Measurements from ENCODE around the gene NUTM2A. TPM values are rescaled to one million over a fixed set of nuclear protein-coding genes. Genes with fewer than 3 reads are reported as not detected.
A peak's percentile ranks its signal among the peaks of the same experiment; 100 is the strongest.
"Not testable (repeated sequence)": the region's sequence is repeated elsewhere in the genome, so short reads cannot be mapped to it uniquely, and the experiment has no call there.

The NUTM2A gene
- 1 to 10 TPM in 2 of 5 donors, under 1 TPM in 2, not detected in 1; 0.45 to 7.0 (median 1.2) TPM for total RNA-seq
- 1 to 10 TPM in 2 of 3 donors, under 1 TPM in 1; 0.92 to 3.8 (median 1.3) TPM for polyA plus RNA-seq
- long read RNA-seq, donor 1, result 0 reads
- long read RNA-seq, donor 2, result 0 reads
- long read RNA-seq, donor 3, result 0 reads
- long read RNA-seq, donor 4, result 0 reads
- long read RNA-seq, donor 5, result 0 reads
- long read RNA-seq, donor 6, partial matches to known transcripts, result 13 of 24 reads
- long read RNA-seq, donor 6, other reads (novel, unspliced or antisense), result 11 of 24 reads
- long read RNA-seq, donor 7, result 0 reads
- long read RNA-seq, donor 8, result 0 reads
- long read RNA-seq, donor 9, result 0 reads
- long read RNA-seq, donor 10, result 0 reads

- H3K27me3 ChIP-seq; H3K9me3 ChIP-seq; H3K4me1 ChIP-seq; H3K36me3 ChIP-seq; intact Hi-C loops (cut with DNase I; ENCODE audit: low total_unique reads); H3K27ac ChIP-seq; DNase-seq; H3K4me3 ChIP-seq: not testable (repeated sequence)
- no CpG with 5 or more reads among the region's 3 CpGs for WGBS, 5 donors
These were observed at the start of gene NUTM2A for GRCh38 chr10:87225148-87225547. NUTM2A (plus strand) TSS chr10:87225448; CDS start chr10:87225831, 383 bp downstream.

GRCh38 chr10:87177587-87177986 lies 47.7 kb upstream of the NUTM2A start:
- 35 to 100% (median 81%) methylated on average over 1 to 3 of the region's 3 CpGs for WGBS, 5 donors
- H3K4me3 ChIP-seq; H3K4me1 ChIP-seq; intact Hi-C loops (cut with DNase I; ENCODE audit: low total_unique reads); H3K27me3 ChIP-seq; H3K27ac ChIP-seq; DNase-seq; H3K9me3 ChIP-seq: not testable (repeated sequence)
- H3K36me3 ChIP-seq, result peaks cover 0 to 19% (median 13%) of the 10 kb centered on the region in 4 donors

DNA sequence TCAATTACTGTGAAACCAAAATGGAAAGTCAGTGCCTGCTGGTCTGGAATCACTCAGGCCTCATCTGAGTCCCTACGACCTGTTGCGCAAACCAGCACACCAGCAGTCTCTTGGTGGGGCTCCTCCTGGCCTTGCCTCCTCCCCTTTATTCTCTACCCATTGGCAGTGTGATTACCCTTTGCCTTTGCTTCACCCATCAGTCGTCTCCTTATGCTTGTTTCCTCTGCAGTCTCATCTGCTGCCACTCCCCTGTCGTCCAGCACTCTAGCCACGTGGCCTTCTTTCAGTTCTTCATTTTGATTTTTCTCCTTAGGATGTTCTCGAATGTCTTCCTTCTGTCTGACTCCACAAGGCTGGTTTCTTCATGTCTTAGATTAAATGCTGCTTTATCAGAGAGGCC lies 40.8 kb upstream of the NUTM2A start:
- intact Hi-C loops (cut with DNase I; ENCODE audit: low total_unique reads); H3K4me3 ChIP-seq; H3K4me1 ChIP-seq; H3K9me3 ChIP-seq; H3K27me3 ChIP-seq; H3K27ac ChIP-seq; DNase-seq: not testable (repeated sequence)
- H3K36me3 ChIP-seq, result peaks cover 0 to 53% (median 29%) of the 10 kb centered on the region in 4 donors
- WGBS, 5 donors, result 87 to 93% (median 91%) methylated on average over 6 of the region's 6 CpGs

- H3K4me1 ChIP-seq; H3K9me3 ChIP-seq; H3K27me3 ChIP-seq; intact Hi-C loops (cut with DNase I; ENCODE audit: low total_unique reads); H3K27ac ChIP-seq; H3K4me3 ChIP-seq; DNase-seq: not testable (repeated sequence)
- 72 to 98% (median 87%) methylated on average over 2 to 4 of the region's 4 CpGs for WGBS, 5 donors
- H3K36me3 ChIP-seq, result peaks cover 0 to 51% (median 30%) of the 10 kb centered on the region in 4 donors
These were observed 39.2 kb upstream of the NUTM2A start for GRCh38 chr10:87186016-87186415.

DNA sequence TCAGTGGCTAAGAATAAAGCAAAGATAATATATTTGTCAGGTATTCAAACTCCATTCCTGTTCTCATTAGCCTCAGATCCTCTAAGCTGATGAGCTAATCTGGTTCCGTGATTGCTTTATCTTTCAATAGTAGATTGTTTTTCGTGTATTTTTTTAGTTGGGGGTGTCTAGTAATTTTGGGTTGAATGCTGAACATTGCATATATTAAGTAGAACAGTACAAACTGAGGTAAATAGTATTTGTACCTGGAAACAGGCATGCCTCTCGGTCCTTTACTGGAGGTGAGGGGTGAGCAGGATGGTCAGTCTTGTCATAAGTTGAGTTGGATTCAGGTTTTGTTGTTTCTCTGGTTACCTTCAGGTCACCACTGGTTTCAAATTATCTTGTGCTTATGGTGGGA lies 37.7 kb upstream of the NUTM2A start:
- H3K36me3 ChIP-seq, result peaks cover 0 to 55% (median 32%) of the 10 kb centered on the region in 4 donors
- H3K27ac ChIP-seq; DNase-seq; H3K4me3 ChIP-seq; H3K9me3 ChIP-seq; intact Hi-C loops (cut with DNase I; ENCODE audit: low total_unique reads); H3K27me3 ChIP-seq; H3K4me1 ChIP-seq: not testable (repeated sequence)
- 78 to 99% (median 98%) methylated on average over 3 of the region's 3 CpGs for WGBS, 5 donors

DNA sequence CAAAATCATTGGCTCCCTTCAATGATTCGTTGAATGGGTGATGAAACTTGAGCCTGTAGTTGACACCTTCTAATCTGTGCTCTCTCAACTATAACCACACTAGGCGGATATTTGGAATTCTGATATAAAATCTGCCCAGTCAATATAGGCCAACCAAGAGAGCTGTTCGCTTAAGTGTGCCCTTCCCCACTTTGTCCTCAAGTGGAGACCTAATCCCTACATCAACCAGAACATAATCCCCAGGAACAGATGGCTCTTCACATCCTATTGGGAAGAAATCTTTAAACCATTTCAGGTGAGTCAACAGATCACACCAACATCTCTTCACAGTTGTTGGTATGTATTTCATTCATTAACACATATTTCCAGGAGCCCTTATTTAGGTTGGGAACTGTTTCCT lies 33.4 kb upstream of the NUTM2A start:
- H3K4me1 ChIP-seq; H3K27me3 ChIP-seq; H3K27ac ChIP-seq; H3K9me3 ChIP-seq; DNase-seq; H3K4me3 ChIP-seq; intact Hi-C loops (cut with DNase I; ENCODE audit: low total_unique reads): not testable (repeated sequence)
- WGBS, 5 donors, result 88 to 100% (median 97%) methylated on average over 2 to 3 of the region's 3 CpGs
- H3K36me3 ChIP-seq, result peaks cover 0 to 40% (median 29%) of the 10 kb centered on the region in 4 donors

GRCh38 chr10:87200924-87201323 lies 24.3 kb upstream of the NUTM2A start:
- peak in 1 of 3 donors; percentile 18 for TF ChIP-seq POLR2AphosphoS5 (IDR thresholded peaks at IDR 0.05)
- H3K36me3 ChIP-seq; H3K27me3 ChIP-seq; H3K9me3 ChIP-seq; intact Hi-C loops (cut with DNase I; ENCODE audit: low total_unique reads): not testable (repeated sequence)
- Histone ChIP-seq H3K4me1 (peaks cover 0 to 10% (median 6%) of the 10 kb centered on the region in 4 donors), H3K4me3 (peak overlapping the region in 1 of 4 donors; percentile 6), H3K27ac (peak overlapping the region in 1 of 5 donors; percentile 32)
- peak; percentile 26 to 27 for DNase-seq
- WGBS, 5 donors, result 54 to 64% (median 59%) methylated on average over 6 of the region's 6 CpGs

- H3K4me3 ChIP-seq, result peak overlapping the region in 1 of 4 donors; percentile 64
- peaks cover 0 to 10% (median 6%) of the 10 kb centered on the region in 4 donors for H3K4me1 ChIP-seq
- WGBS, 5 donors, result 30 to 41% (median 32%) methylated on average over 2 of the region's 4 CpGs
- H3K9me3 ChIP-seq; H3K36me3 ChIP-seq; H3K27ac ChIP-seq; DNase-seq; H3K27me3 ChIP-seq; intact Hi-C loops (cut with DNase I; ENCODE audit: low total_unique reads): not testable (repeated sequence)
These were observed 20.4 kb upstream of the NUTM2A start for GRCh38 chr10:87204801-87205200.

DNA sequence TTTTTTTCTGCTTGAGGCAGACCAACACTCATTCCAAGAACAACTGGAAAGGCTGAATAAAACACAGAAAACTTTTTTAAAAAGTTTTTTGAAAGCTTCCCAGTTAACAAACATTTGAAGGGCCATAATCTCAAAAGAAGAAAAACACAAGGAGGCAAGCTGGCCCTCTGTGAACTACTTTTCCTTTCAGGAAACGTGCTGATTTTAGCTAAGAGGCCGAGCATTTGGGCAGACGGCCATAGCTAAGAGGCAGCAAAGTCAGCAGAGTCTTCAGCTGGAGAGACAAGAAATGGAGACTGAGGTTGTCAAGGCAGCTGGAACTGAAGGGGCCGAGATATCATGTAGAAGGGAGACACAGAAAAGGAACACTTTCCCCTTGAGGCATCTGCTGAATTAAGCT lies 18.3 kb upstream of the NUTM2A start:
- DNase-seq; intact Hi-C loops (cut with DNase I; ENCODE audit: low total_unique reads); H3K27ac ChIP-seq; H3K9me3 ChIP-seq; H3K27me3 ChIP-seq; H3K36me3 ChIP-seq; H3K4me3 ChIP-seq: not testable (repeated sequence)
- peaks cover 0 to 10% (median 6%) of the 10 kb centered on the region in 4 donors for H3K4me1 ChIP-seq
- WGBS, 5 donors, result 37 to 77% (median 75%) methylated on average over 4 of the region's 4 CpGs

GRCh38 chr10:87210309-87210708 lies 14.9 kb upstream of the NUTM2A start:
- H3K27ac ChIP-seq; H3K4me1 ChIP-seq; DNase-seq; H3K27me3 ChIP-seq; H3K36me3 ChIP-seq; H3K4me3 ChIP-seq; intact Hi-C loops (cut with DNase I; ENCODE audit: low total_unique reads); H3K9me3 ChIP-seq: not testable (repeated sequence)
- 90 to 98% (median 91%) methylated on average over 5 of the region's 5 CpGs for WGBS, 5 donors

DNA sequence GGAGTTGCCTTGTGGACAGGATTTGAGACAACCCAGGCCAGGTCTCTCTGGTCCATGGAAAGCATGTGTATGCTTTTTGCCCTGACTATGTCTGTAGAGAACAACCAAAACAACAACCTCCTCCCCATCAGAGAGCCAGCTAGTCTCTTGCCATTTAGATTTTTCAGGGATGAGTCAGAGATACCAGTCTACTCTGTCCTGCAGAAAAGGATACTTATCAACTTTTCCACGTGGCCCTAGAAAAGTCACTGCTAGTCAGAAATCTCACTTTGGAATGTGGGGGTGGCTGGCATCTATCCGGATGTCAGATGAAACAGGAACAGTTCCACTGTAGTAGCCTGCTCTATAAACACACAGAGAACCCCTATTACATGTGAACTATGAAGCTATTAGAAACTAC lies 13.4 kb upstream of the NUTM2A start:
- H3K36me3 ChIP-seq; DNase-seq; H3K4me1 ChIP-seq; intact Hi-C loops (cut with DNase I; ENCODE audit: low total_unique reads); H3K27me3 ChIP-seq; H3K4me3 ChIP-seq; H3K9me3 ChIP-seq; H3K27ac ChIP-seq: not testable (repeated sequence)
- WGBS, 5 donors, result 45 to 75% (median 69%) methylated on average over 2 of the region's 2 CpGs

DNA sequence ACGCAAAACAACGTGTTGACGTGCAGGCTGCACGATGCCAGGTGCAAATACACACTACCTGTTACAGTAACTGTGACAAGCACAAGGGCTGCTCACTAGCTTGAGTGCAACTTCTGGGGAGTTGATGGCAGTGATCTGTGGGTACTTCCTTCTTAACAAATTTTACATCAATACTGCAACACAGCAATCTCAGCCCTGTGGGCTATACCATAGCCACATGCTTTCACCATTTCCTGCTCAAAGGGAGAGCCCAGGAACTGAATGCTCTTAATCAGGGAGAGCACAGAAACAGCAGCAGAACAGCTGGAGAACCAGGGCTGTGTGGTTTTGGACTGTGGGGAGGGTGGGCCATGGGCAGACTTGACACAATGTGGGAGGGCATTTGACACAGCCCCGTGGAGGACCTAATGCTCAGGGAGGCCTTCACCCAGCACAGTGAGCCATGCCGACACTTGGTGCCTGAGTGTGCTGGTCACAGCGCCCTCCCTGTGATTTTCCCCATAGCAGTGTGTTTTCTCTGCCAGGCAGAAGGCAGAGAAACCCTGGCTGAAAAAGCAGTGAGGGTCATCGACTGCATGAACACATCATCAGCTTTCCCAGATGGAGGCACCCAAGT lies 12.0 kb upstream of the NUTM2A start:
- H3K9me3 ChIP-seq; H3K4me1 ChIP-seq; H3K27ac ChIP-seq; intact Hi-C loops (cut with DNase I; ENCODE audit: low total_unique reads); DNase-seq; H3K36me3 ChIP-seq; H3K27me3 ChIP-seq; H3K4me3 ChIP-seq: not testable (repeated sequence)
- WGBS, 5 donors, result 80 to 93% (median 81%) methylated on average over 4 to 7 of the region's 8 CpGs

All from stomach (tissue), 19 donors.